ENCODE measurements around the gene NCAPG2. TPM values are rescaled to one million over a fixed set of nuclear protein-coding genes. Genes with fewer than 3 reads are reported as not detected.

The NCAPG2 gene
- total RNA-seq, 1 experiment from 2014 or later: 99.4 TPM

GRCh38 chr7:158582089-158582456 is 122.5 kb downstream of the NCAPG2 start:
- peaks cover 5% of the 10 kb centered on the region; the same call in 1 of the 2 replicates for H3K27me3 ChIP-seq (ENCODE audit: insufficient read depth, low read length)
- no peak overlapping the region for H4K5ac ChIP-seq (ENCODE audit: insufficient read length, low read depth, low read length)
- H3K36me3 Mint-ChIP-seq (ENCODE audit: insufficient read depth in 1 of 3, low read depth in 3 of 3): peaks cover 16 to 41% (median 16%) of the 10 kb centered on the region in 3 experiments
- no peak overlapping the region for H4K91ac ChIP-seq (ENCODE audit: insufficient read length, low read depth, low read length)
- no peaks in the 10 kb centered on the region for H3K79me1 ChIP-seq (ENCODE audit: insufficient read depth, low read depth, low read length, poor library complexity, severe bottlenecking)
- no peak overlapping the region for H3K4me3 Mint-ChIP-seq
- no peaks in the 10 kb centered on the region for H4K20me1 ChIP-seq (ENCODE audit: control insufficient read depth, insufficient read depth, insufficient read length)
- no peak overlapping the region for H3K56ac ChIP-seq (ENCODE audit: insufficient read length, low read depth, low read length)
- H2AFZ ChIP-seq (ENCODE audit: low read length): no peak overlapping the region
- WGBS (ENCODE audit: extremely low coverage, insufficient read length, low lambda C conversion rate): no CpG with 5 or more reads among the region's 6 CpGs
- no peak overlapping the region for H3K18ac ChIP-seq (ENCODE audit: insufficient read length, low read depth, low read length)
- H3T11ph ChIP-seq (ENCODE audit: low read length): no peak overlapping the region
- DNase-seq: no peak
- H3K9ac ChIP-seq (ENCODE audit: extremely low read depth, insufficient read length, low read length): no peak overlapping the region
- H3K4me1 Mint-ChIP-seq: peaks cover 12 to 24% of the 10 kb centered on the region in 2 experiments
- H3K27ac ChIP-seq (ENCODE audit: insufficient read length, low read depth, low read length): no peak overlapping the region
- no peak overlapping the region for H3K14ac ChIP-seq (ENCODE audit: insufficient read depth, low read length)
- no peak overlapping the region for H2BK120ac ChIP-seq (ENCODE audit: low read depth, low read length, poor library complexity, severe bottlenecking)
- no peaks in the 10 kb centered on the region for H3K4me1 ChIP-seq (ENCODE audit: insufficient read depth, low read length)
- H3K9me3 Mint-ChIP-seq: peaks cover 21 to 30% of the 10 kb centered on the region in 2 experiments
- peaks cover 3% of the 10 kb centered on the region for H3K23me2 ChIP-seq (ENCODE audit: insufficient read length, low read depth, low read length, poor library complexity, severe bottlenecking)
- peaks cover 80% of the 10 kb centered on the region for H3K27me3 Mint-ChIP-seq (ENCODE audit: low read depth)
- H3K27ac Mint-ChIP-seq: no peak overlapping the region
- H2BK5ac ChIP-seq (ENCODE audit: insufficient read length, low read length): no peak overlapping the region
- H2AK5ac ChIP-seq (ENCODE audit: insufficient read length, low read length): no peak overlapping the region
- no peak overlapping the region for H2BK20ac ChIP-seq (ENCODE audit: low read depth, low read length, poor library complexity, severe bottlenecking)
- no peak for TF ChIP-seq CTCF (conservative IDR thresholded peaks at IDR 0.05)
- H4K8ac ChIP-seq (replicated peaks; ENCODE audit: insufficient read length, low read depth, low read length): no peak overlapping the region
- no peak overlapping the region for H2BK12ac ChIP-seq (ENCODE audit: insufficient read length, low read depth, low read length)
- no peak overlapping the region for H3K23ac ChIP-seq (ENCODE audit: insufficient read length, low read depth, low read length)
- no peak overlapping the region for H2BK15ac ChIP-seq (ENCODE audit: low read depth, low read length)
- no peak overlapping the region for H3K4me2 ChIP-seq (ENCODE audit: insufficient read depth, insufficient read length, low read length)
- H3K79me2 ChIP-seq (ENCODE audit: insufficient read depth, low read length): no peaks in the 10 kb centered on the region
- H3K4ac ChIP-seq (ENCODE audit: low read depth, low read length): no peak overlapping the region
- peaks cover 10% of the 10 kb centered on the region for H3K9me3 ChIP-seq (ENCODE audit: control insufficient read depth, low read depth, low read length)
